Kidney (tissue), 14 donors: Measurements from ENCODE around the gene PPP1R11. TPM values are rescaled to one million over a fixed set of nuclear protein-coding genes. Genes with fewer than 3 reads are reported as not detected.

Experiments
- DNase-seq, 5 donors: peaks; one replicate each; pipeline ENCODE4 v3.0.0-alpha.2; 2013 to 2020
- FAIRE-seq: peaks from 2 replicates; lab custom pipeline; 2012; peaks lifted over from hg19 to GRCh38; lab: Jason Lieb, UNC
- H3K27ac ChIP-seq, 2 donors: one replicate each; pipeline ENCODE4 v1.7.0; 2013; ENCODE audit warnings: low read depth in 2 of 2, low read length in 2 of 2, inconsistent platforms in 1 of 2
- H3K27me3 ChIP-seq: one replicate; pipeline ENCODE4 v1.7.1; 2013; ENCODE audit warnings: low read length, inconsistent platforms; ENCODE audit not compliant: control insufficient read depth, insufficient read depth
- H3K36me3 ChIP-seq, 3 donors: one replicate each; pipeline versions ENCODE4 v1.7.0 to v1.7.1; 2013; ENCODE audit warnings: low read length in 3 of 3, control low read depth in 1 of 3, inconsistent platforms in 1 of 3; ENCODE audit not compliant: insufficient read depth in 3 of 3, control insufficient read depth in 2 of 3
- H3K4me1 ChIP-seq, 3 donors: one replicate each; pipeline versions ENCODE4 v1.7.0 to v1.7.1; 2013; ENCODE audit warnings: low read length in 3 of 3, inconsistent platforms in 1 of 3, low read depth in 1 of 3; ENCODE audit not compliant: control insufficient read depth in 2 of 3, insufficient read depth in 2 of 3
- H3K4me3 ChIP-seq, 3 donors: one replicate each; pipeline versions ENCODE4 v1.7.0 to v1.8.1; 2013; ENCODE audit warnings: low read length in 3 of 3, control low read depth in 1 of 3, inconsistent platforms in 1 of 3
- H3K9ac ChIP-seq, 3 donors: one replicate each; pipeline versions ENCODE4 v1.7.0 to v1.7.1; 2013; ENCODE audit warnings: low read length in 3 of 3, control low read depth in 1 of 3, inconsistent platforms in 1 of 3
- H3K9me3 ChIP-seq, 3 donors: one replicate each; pipeline versions ENCODE4 v1.7.0 to v1.7.1; 2013; ENCODE audit warnings: low read length in 3 of 3, control low read depth in 1 of 3, inconsistent platforms in 1 of 3; ENCODE audit not compliant: control insufficient read depth in 2 of 3, insufficient read depth in 1 of 3
- CTCF ChIP-seq: IDR thresholded peaks from 3 replicates; pipeline ENCODE4 v1.5.1; 2012; ENCODE audit warnings: mild to moderate bottlenecking, moderate library complexity, borderline replicate concordance; ENCODE audit not compliant: insufficient read depth; ENCODE audit errors: extremely low read depth
- intact Hi-C: fragments of 100-400 bp; cut with DNase I; formaldehyde crosslinking; loops from one replicate; pipeline ENCODE4 v1.11.1; 2022
- polyA plus RNA-seq: library from polyadenylated mRNA; stranded (reverse); fragments of 350-450 nt; fragmentation: Illumina TruSeq; extraction: RNeasy Lipid Tissue Mini Kit (QIAGEN cat#74804); gene quantifications from one replicate; pipeline ENCODE4 v1.2.3, GENCODE V29; 2014; ENCODE audit warnings: low read depth, low replicate concordance; ENCODE audit not compliant: insufficient read depth
- total RNA-seq: library from RNA; stranded (reverse); fragmentation: NEBNext Ultra II Directional; extraction: Animal tissue kit (Norgen Biotek cat#: 25700); gene quantifications from one replicate; pipeline ENCODE4 v1.2.1, GENCODE V29; 2021
- donor health status: control.
- donor health status: control.
- donor health status: control.
- donor health status: control.
- donor health status: control.
- donor health status: DM: yes; HTN: yes; CAD: no.
- donor health status: Normal renal cell carcinoma (clear cell type).

PPP1R11 gene
- total and polyA plus RNA-seq, 2 donors from 2014 or later = 71.6 to 78.3 TPM

- peak overlapping the region; percentile 50 to 66 (median 65) for H3K9ac ChIP-seq
- DNase-seq = peak in 2 of 5 donors; percentile 22 to 35
These were observed 916 bp upstream of the PPP1R11 start for GRCh38 chr6:30066082-30066481.

GRCh38 chr6:30067460-30068139 is 602 bp downstream of the PPP1R11 start:
- no peak for TF ChIP-seq CTCF
- peak overlapping the region; percentile 83 to 89 for H3K27ac ChIP-seq
- intact Hi-C loops = no loop called here
- FAIRE-seq (no peak), DNase-seq (peak in 1 of 5 donors; percentile 94)
- peaks cover 0 to 10% (median 0%) of the 10 kb centered on the region in 3 donors for H3K4me1 ChIP-seq
- H3K9ac ChIP-seq = peak overlapping the region; percentile 68 to 84 (median 76)
- peaks cover 0 to 5% (median 3%) of the 10 kb centered on the region in 3 donors for H3K36me3 ChIP-seq
- no peaks in the 10 kb centered on the region for H3K9me3 ChIP-seq
- H3K4me3 ChIP-seq = peak overlapping the region; percentile 87 to 92 (median 92)
- peaks cover 11% of the 10 kb centered on the region for H3K27me3 ChIP-seq

More at GRCh38 chr6:30066082-30066481, 916 bp upstream of the PPP1R11 start:
- intact Hi-C loops = no loop called here
- Histone ChIP-seq H3K27me3 (no peaks in the 10 kb centered on the region), H3K4me1 (peaks cover 0 to 14% (median 0%) of the 10 kb centered on the region in 3 donors), H3K9me3 (no peaks in the 10 kb centered on the region), H3K4me3 (peak overlapping the region; percentile 82 to 95 (median 92)), H3K27ac (peak overlapping the region; percentile 81 to 92), H3K36me3 (peaks cover 0 to 5% (median 3%) of the 10 kb centered on the region in 3 donors)
- no peak for TF ChIP-seq CTCF
- FAIRE-seq = no peak

DNA sequence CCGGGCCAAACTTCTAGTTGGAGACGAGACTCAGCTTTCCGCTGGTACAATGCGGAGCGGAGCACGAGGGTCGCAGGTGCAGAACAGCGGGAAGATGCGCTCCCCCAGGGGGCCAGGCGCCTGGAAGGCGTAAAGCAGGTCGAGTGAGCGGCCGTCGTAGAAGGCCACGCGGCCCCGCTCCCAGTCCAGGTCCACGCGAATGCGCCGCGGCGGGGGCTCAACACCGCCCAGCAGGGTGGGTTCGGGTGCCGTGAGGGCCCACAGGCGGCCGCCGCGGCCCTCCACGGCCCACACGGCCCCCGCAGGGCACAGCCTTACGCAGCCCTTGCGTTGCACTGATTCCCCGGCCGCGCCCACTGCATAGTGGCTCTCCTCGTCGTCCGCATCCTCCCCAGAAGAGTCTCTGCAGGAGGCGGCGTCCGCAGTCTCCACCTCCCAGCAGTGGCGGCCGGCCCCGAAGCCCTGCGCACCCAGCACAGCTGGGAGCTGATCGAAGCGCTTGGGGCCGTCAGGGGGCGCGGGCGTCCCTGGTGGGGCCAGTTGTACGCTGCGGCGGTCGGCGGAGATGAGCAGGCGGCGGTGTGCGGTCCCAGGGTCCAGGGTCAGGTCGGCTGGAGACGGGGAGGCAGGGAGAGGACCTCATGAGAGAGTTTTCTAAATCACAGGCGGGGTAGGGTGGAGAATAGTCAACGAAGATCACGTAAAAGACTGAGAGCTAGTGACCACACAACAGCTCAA is 4.3 kb downstream of the PPP1R11 start:
- H3K9ac ChIP-seq = no peak overlapping the region
- peaks cover 30% of the 10 kb centered on the region for H3K27me3 ChIP-seq
- intact Hi-C loops = no loop called here
- FAIRE-seq (no peak), DNase-seq (peak; percentile 32 to 84 (median 69))
- H3K9me3 ChIP-seq = no peaks in the 10 kb centered on the region
- TF ChIP-seq CTCF = no peak
- H3K4me3 ChIP-seq = no peak overlapping the region
- peaks cover 0 to 5% (median 0%) of the 10 kb centered on the region in 3 donors for H3K36me3 ChIP-seq
- H3K4me1 ChIP-seq = peaks cover 0 to 13% (median 3%) of the 10 kb centered on the region in 3 donors
- H3K27ac ChIP-seq = no peak overlapping the region
